GM12872 (cell line): ENCODE data around the gene ING1.

Experiments used
- CTCF ChIP-seq: IDR thresholded peaks from 3 replicates; pipeline ENCODE4 v1.5.1; 2011; ENCODE audit warnings: low read depth, mild to moderate bottlenecking, low read length, moderate library complexity; ENCODE audit not compliant: insufficient read depth

The ING1 gene

GRCh38 chr13:110758195-110758805, 44.8 kb downstream of the ING1 start:
- TF ChIP-seq CTCF, result no peak

GRCh38 chr13:110759710-110760109, 46.2 kb downstream of the ING1 start:
- TF ChIP-seq CTCF, result no peak

GRCh38 chr13:110760611-110761010, 47.1 kb downstream of the ING1 start:
- TF ChIP-seq CTCF, result no peak

- TF ChIP-seq CTCF, result no peak
Observed at GRCh38 chr13:110766671-110767430, 53.4 kb downstream of the ING1 start.

GRCh38 chr13:110767476-110767875, 54.0 kb downstream of the ING1 start:
- no peak for TF ChIP-seq CTCF

- no peak for TF ChIP-seq CTCF
Observed at GRCh38 chr13:110769097-110769496, 55.6 kb downstream of the ING1 start.

GRCh38 chr13:110770678-110771077, 57.2 kb downstream of the ING1 start:
- TF ChIP-seq CTCF, result no peak
